Body of pancreas (tissue), 4 donors: ENCODE measurements around the gene SLC7A8.

Source experiments
- POLR2A ChIP-seq, 3 donors: fragments of 450-650 bp; IDR thresholded peaks; one replicate each; pipeline ENCODE4 v1.6.1; 2016; ENCODE audit warnings: antibody characterized with exemption in 3 of 3, mild to moderate bottlenecking in 2 of 3
- TF ChIP-seq, protein P1 (sequence below), 7 experiments: fragments of 450-650 bp in 4 of 7; fragments of 200-600 bp in 3 of 7; sonication (generic) in 3 of 7; IDR thresholded peaks; one replicate each; pipeline ENCODE4 v1.5.1; 2016 to 2019; ENCODE audit warnings: antibody characterized with exemption in 7 of 7

DNA sequence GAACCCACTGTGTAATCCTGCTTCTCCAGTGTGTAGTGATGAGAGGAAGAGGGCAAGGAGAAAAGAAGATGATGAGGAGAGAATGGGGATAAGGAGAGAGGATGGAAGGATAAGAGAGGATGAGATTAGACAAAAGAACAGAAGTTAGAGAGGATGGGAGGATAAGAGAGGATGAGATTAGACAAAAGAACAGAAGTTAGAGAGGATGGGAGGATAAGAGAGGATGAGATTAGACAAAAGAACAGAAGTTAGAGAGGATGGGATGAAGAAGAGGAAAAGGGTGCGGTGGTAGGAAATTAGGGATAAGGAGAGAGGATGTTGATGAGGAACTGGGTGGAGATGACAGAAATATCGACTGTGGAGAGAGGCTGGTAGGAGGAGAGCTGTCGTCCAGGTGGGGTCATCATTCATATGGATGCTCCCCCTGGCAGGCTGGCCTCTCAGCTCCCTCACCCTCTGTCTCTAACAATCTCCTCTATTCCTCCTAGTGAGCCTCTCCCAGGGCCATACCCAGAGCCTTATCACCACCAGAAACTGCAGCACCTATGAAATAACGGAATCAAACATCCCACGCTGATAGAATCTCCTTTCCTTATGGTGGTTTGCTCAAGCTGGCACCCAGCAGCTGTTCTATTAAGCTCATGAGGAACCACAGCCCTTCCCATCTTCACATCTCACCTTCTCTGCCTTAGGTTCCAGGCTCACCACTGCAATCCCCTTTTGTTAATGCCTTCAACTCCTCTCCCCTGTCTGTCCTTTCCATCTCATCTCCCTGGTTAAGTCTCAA, 72.7 kb downstream of the SLC7A8 start:
- TF ChIP-seq, protein P1, sequence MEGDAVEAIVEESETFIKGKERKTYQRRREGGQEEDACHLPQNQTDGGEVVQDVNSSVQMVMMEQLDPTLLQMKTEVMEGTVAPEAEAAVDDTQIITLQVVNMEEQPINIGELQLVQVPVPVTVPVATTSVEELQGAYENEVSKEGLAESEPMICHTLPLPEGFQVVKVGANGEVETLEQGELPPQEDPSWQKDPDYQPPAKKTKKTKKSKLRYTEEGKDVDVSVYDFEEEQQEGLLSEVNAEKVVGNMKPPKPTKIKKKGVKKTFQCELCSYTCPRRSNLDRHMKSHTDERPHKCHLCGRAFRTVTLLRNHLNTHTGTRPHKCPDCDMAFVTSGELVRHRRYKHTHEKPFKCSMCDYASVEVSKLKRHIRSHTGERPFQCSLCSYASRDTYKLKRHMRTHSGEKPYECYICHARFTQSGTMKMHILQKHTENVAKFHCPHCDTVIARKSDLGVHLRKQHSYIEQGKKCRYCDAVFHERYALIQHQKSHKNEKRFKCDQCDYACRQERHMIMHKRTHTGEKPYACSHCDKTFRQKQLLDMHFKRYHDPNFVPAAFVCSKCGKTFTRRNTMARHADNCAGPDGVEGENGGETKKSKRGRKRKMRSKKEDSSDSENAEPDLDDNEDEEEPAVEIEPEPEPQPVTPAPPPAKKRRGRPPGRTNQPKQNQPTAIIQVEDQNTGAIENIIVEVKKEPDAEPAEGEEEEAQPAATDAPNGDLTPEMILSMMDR (IDR thresholded peaks at IDR 0.05), result no peak
- no peak for TF ChIP-seq POLR2A (IDR thresholded peaks at IDR 0.05)
